HepG2 (cell line): ENCODE measurements around the gene RILP. TPM values are rescaled to one million over a fixed set of nuclear protein-coding genes. Genes with fewer than 3 reads are reported as not detected.

Experiments
- CHD2 ChIP-seq: IDR thresholded peaks from 2 replicates; pipeline ENCODE4 v1.6.1; 2011; ENCODE audit warnings: low read depth, low read length, improper control_type of control experiment
- JARID2 ChIP-seq: sonication (generic); formaldehyde crosslinking; IDR thresholded peaks from 2 replicates; pipeline ENCODE4 v1.8.1; 2023; ENCODE audit warnings: missing genetic modification reagents, inconsistent platforms; ENCODE audit not compliant: insufficient replicate concordance
- KDM6A ChIP-seq: IDR thresholded peaks from 2 replicates; pipeline ENCODE4 v1.6.1; 2016; ENCODE audit warnings: low read depth
- MYC ChIP-seq: sonication (generic); formaldehyde crosslinking; IDR thresholded peaks from 2 replicates; pipeline ENCODE4 v1.9.0; 2021; ENCODE audit warnings: missing genetic modification reagents, borderline replicate concordance
- NCOA1 ChIP-seq: sonication (generic); formaldehyde crosslinking; IDR thresholded peaks from 2 replicates; pipeline ENCODE4 v1.9.0; 2021; ENCODE audit warnings: missing genetic modification reagents
- NONO ChIP-seq, 2 experiments: fragments of 450-650 bp in 1 of 2; sonication (generic) in 1 of 2; formaldehyde crosslinking in 1 of 2; IDR thresholded peaks in 1 of 2; conservative IDR thresholded peaks in 1 of 2; 2 replicates each; pipeline versions ENCODE4 v1.6.1 to v1.8.0; 2017 to 2022; ENCODE audit warnings: mild to moderate bottlenecking in 1 of 2, missing genetic modification reagents in 1 of 2, moderate library complexity in 1 of 2
- PAF1 ChIP-seq: IDR thresholded peaks from 2 replicates; pipeline ENCODE4 v1.6.1; 2016; ENCODE audit warnings: missing genetic modification reagents, missing compliant biosample characterization
- RBFOX2 ChIP-seq: fragments of 200-400 bp; formaldehyde crosslinking; IDR thresholded peaks from 2 replicates; pipeline ENCODE4 v1.6.1; 2017; ENCODE audit warnings: low read depth, mild to moderate bottlenecking, low read length
- RFX5 ChIP-seq: IDR thresholded peaks from 2 replicates; pipeline ENCODE4 v1.6.1; 2011; ENCODE audit warnings: low read depth, low read length, improper control_type of control experiment
- SNAI1 ChIP-seq: sonication (generic); formaldehyde crosslinking; IDR thresholded peaks from 2 replicates; pipeline ENCODE4 v1.5.0; 2020; ENCODE audit warnings: mild to moderate bottlenecking, missing genetic modification reagents, borderline replicate concordance
- SOX6 ChIP-seq, 2 experiments: fragments of 450-650 bp in 1 of 2; sonication (generic) in 1 of 2; formaldehyde crosslinking in 1 of 2; IDR thresholded peaks; 2 replicates each; pipeline versions ENCODE4 v1.4.0 to v1.6.1; 2017 to 2020; ENCODE audit warnings: antibody characterized with exemption in 1 of 2, mild to moderate bottlenecking in 1 of 2, missing genetic modification reagents in 1 of 2
- SP5 ChIP-seq: IDR thresholded peaks from 2 replicates; pipeline ENCODE4 v1.6.1; 2016; ENCODE audit warnings: low read depth, borderline replicate concordance
- SRF ChIP-seq: IDR thresholded peaks from 2 replicates; pipeline ENCODE4 v1.6.1; 2011; ENCODE audit warnings: mild to moderate bottlenecking, low read depth, low read length, moderate library complexity
- SUZ12 ChIP-seq: fragments of 150-350 bp; IDR thresholded peaks from 2 replicates; pipeline ENCODE4 v1.6.1; 2014; ENCODE audit warnings: low read depth, low read length
- TAF1 ChIP-seq: sonication (generic); formaldehyde crosslinking; IDR thresholded peaks from 2 replicates; pipeline ENCODE4 v1.4.0; 2020; ENCODE audit warnings: missing genetic modification reagents
- TAF15 ChIP-seq: fragments of 200-400 bp; formaldehyde crosslinking; IDR thresholded peaks from one replicate; pipeline ENCODE4 v1.6.1; 2018; ENCODE audit warnings: mild to moderate bottlenecking, low read depth, low read length; ENCODE audit not compliant: poor library complexity, severe bottlenecking
- TOE1 ChIP-seq: sonication (generic); formaldehyde crosslinking; IDR thresholded peaks from 2 replicates; pipeline ENCODE4 v1.4.0; 2020; ENCODE audit warnings: mild to moderate bottlenecking, missing genetic modification reagents
- ZNF10 ChIP-seq: sonication (generic); formaldehyde crosslinking; IDR thresholded peaks from 2 replicates; pipeline ENCODE4 v1.4.0; 2020; ENCODE audit warnings: mild to moderate bottlenecking, low read depth, missing genetic modification reagents, borderline replicate concordance
- ZNF530 ChIP-seq: sonication (generic); formaldehyde crosslinking; IDR thresholded peaks from 2 replicates; pipeline ENCODE4 v1.5.0; 2020; ENCODE audit warnings: low read depth, mild to moderate bottlenecking, missing genetic modification reagents
- ZSCAN20 ChIP-seq: sonication (generic); formaldehyde crosslinking; IDR thresholded peaks from 2 replicates; pipeline ENCODE4 v1.4.0; 2020; ENCODE audit warnings: missing genetic modification reagents, mild to moderate bottlenecking, borderline replicate concordance
- polyA plus RNA-seq, 8 experiments: library from polyadenylated mRNA; depleted of rRNA in 3 of 8; stranded (reverse) in 7 of 8; unstranded in 1 of 8; fragments of >200 nt; fragmentation: Illumina TruSeq in 4 of 8; extraction: Trizol in 4 of 8; gene quantifications; 2 replicates each; pipeline versions ENCODE4 v1.2.1 to v1.2.3, GENCODE V29; 2011 to 2016; ENCODE audit warnings: low read depth in 4 of 8, missing spikeins in 1 of 8, mixed read lengths in 1 of 8; ENCODE audit not compliant: insufficient read depth in 1 of 8
- total RNA-seq, 5 experiments: library from RNA; depleted of rRNA; stranded (reverse); fragments of >200 nt; fragmentation: Illumina TruSeq; extraction: Trizol; gene quantifications; 2 replicates each; pipeline ENCODE4 v1.2.3, GENCODE V29; 2016; ENCODE audit warnings: low read depth in 1 of 5
- TF ChIP-seq, protein P1 (sequence below): IDR thresholded peaks from 2 replicates; pipeline ENCODE4 v1.6.1; 2012; ENCODE audit warnings: low read length, improper control_type of control experiment
- TF ChIP-seq, protein P2 (sequence below): sonication (generic); formaldehyde crosslinking; IDR thresholded peaks from 2 replicates; pipeline ENCODE4 v1.4.0; 2020; ENCODE audit warnings: mild to moderate bottlenecking, missing genetic modification reagents
- TF ChIP-seq, protein P3 (sequence below): sonication (generic); formaldehyde crosslinking; IDR thresholded peaks from 2 replicates; pipeline ENCODE4 v1.4.0; 2020; ENCODE audit warnings: missing genetic modification reagents

Gene RILP
- total and polyA plus RNA-seq, 2 of the 13 experiments (the other 11 are each of a cell fraction or from before 2014, with no cell fraction given) = 6.6 to 8.1 TPM

DNA sequence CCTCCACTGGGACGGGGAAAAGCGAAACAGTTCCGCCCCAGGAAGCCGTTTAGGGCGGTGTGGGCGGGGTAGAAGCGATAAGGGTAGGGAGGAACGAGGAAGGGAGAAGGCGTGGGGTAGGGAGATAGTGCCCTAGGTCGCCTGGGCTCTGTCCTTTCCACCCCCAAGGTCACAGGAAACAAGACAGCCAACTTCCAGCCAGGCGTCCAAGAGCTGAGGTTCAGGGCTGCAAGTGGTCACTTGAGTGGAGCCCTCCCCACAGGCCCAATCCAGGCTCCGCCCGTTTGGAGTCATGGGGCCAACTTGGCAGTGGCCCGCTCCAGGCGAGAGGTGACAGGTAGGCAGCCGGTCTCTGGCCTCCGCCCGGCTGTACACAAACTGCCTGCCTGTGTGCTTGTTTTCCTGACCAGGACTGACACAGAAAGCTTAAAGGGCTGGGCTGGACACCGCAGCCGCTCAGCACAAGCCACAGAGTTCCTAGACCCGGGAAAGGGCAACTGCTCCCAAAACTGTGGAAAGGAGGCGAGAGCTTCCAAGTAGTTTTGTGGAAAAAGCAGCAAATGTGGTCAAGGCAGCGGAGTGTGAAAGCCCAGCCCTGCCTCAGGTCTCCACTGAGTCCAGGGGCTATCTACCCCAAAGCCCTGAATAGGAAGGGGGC is at the start of gene RILP (continued):
- TF ChIP-seq JARID2 (CRISPR knock-in tag) (no peak), SOX6 (IDR thresholded peaks at IDR 0.05) (no peak), SOX6 (CRISPR knock-in tag; IDR thresholded peaks at IDR 0.05) (no peak; the same call in none of the 2 replicates), ZNF10 (no peak), SRF (no peak; the same call in 1 of the 2 replicates), SUZ12 (no peak), PAF1 (CRISPR knock-in tag) (peak; percentile 74; the same call in 1 of the 2 replicates), NCOA1 (no peak), ZSCAN20 (CRISPR knock-in tag) (no peak), NONO (IDR thresholded peaks at IDR 0.05) (no peak), NONO (CRISPR knock-in tag; conservative IDR thresholded peaks at IDR 0.05) (0 out of 2 replicates have a peak, but pooled peaks have one; percentile 1), KDM6A (CRISPR knock-in tag) (peak; percentile 19; the same call in 1 of the 2 replicates), CHD2 (no peak), TAF15 (no peak), RFX5 (no peak), TOE1 (CRISPR knock-in tag) (no peak), SNAI1 (CRISPR knock-in tag) (no peak), TAF1 (0 out of 2 replicates have a peak, but pooled peaks have one; percentile 15), RBFOX2 (no peak), SP5 (CRISPR knock-in tag) (peak; percentile 78; the same call in 1 of the 2 replicates), ZNF530 (no peak), MYC (peak; percentile 10; the same call in 1 of the 2 replicates)
- TF ChIP-seq, protein P1, sequence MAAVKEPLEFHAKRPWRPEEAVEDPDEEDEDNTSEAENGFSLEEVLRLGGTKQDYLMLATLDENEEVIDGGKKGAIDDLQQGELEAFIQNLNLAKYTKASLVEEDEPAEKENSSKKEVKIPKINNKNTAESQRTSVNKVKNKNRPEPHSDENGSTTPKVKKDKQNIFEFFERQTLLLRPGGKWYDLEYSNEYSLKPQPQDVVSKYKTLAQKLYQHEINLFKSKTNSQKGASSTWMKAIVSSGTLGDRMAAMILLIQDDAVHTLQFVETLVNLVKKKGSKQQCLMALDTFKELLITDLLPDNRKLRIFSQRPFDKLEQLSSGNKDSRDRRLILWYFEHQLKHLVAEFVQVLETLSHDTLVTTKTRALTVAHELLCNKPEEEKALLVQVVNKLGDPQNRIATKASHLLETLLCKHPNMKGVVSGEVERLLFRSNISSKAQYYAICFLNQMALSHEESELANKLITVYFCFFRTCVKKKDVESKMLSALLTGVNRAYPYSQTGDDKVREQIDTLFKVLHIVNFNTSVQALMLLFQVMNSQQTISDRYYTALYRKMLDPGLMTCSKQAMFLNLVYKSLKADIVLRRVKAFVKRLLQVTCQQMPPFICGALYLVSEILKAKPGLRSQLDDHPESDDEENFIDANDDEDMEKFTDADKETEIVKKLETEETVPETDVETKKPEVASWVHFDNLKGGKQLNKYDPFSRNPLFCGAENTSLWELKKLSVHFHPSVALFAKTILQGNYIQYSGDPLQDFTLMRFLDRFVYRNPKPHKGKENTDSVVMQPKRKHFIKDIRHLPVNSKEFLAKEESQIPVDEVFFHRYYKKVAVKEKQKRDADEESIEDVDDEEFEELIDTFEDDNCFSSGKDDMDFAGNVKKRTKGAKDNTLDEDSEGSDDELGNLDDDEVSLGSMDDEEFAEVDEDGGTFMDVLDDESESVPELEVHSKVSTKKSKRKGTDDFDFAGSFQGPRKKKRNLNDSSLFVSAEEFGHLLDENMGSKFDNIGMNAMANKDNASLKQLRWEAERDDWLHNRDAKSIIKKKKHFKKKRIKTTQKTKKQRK = no peak
- TF ChIP-seq, protein P2, sequence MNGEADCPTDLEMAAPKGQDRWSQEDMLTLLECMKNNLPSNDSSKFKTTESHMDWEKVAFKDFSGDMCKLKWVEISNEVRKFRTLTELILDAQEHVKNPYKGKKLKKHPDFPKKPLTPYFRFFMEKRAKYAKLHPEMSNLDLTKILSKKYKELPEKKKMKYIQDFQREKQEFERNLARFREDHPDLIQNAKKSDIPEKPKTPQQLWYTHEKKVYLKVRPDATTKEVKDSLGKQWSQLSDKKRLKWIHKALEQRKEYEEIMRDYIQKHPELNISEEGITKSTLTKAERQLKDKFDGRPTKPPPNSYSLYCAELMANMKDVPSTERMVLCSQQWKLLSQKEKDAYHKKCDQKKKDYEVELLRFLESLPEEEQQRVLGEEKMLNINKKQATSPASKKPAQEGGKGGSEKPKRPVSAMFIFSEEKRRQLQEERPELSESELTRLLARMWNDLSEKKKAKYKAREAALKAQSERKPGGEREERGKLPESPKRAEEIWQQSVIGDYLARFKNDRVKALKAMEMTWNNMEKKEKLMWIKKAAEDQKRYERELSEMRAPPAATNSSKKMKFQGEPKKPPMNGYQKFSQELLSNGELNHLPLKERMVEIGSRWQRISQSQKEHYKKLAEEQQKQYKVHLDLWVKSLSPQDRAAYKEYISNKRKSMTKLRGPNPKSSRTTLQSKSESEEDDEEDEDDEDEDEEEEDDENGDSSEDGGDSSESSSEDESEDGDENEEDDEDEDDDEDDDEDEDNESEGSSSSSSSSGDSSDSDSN (CRISPR knock-in tag) = peak; percentile 77
- TF ChIP-seq, protein P3, sequence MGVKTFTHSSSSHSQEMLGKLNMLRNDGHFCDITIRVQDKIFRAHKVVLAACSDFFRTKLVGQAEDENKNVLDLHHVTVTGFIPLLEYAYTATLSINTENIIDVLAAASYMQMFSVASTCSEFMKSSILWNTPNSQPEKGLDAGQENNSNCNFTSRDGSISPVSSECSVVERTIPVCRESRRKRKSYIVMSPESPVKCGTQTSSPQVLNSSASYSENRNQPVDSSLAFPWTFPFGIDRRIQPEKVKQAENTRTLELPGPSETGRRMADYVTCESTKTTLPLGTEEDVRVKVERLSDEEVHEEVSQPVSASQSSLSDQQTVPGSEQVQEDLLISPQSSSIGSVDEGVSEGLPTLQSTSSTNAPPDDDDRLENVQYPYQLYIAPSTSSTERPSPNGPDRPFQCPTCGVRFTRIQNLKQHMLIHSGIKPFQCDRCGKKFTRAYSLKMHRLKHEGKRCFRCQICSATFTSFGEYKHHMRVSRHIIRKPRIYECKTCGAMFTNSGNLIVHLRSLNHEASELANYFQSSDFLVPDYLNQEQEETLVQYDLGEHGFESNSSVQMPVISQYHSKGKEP (CRISPR knock-in tag) = no peak
